Fibroblast of lung (primary cell): ENCODE data around the gene CDK6.

Source experiments
- CTCF ChIP-seq, 2 donors: IDR thresholded peaks in 1 of 2; conservative IDR thresholded peaks in 1 of 2; 1 replicate in 1 of 2; 2 replicates in 1 of 2; pipeline ENCODE4 v1.5.1; 2011 to 2012; ENCODE audit warnings: low read length in 2 of 2, control low read depth in 1 of 2, inconsistent platforms in 1 of 2, low read depth in 1 of 2, mild to moderate bottlenecking in 1 of 2
- EZH2 ChIP-seq: IDR thresholded peaks from 2 replicates; pipeline ENCODE4 v1.5.1; 2012; ENCODE audit warnings: low read length, control low read depth, mild to moderate bottlenecking; ENCODE audit errors: missing control alignments

GRCh38 chr7:92674379-92674778 lies 162.0 kb downstream of the CDK6 start:
- no peak for TF ChIP-seq CTCF (conservative IDR thresholded peaks at IDR 0.05 in 1 of 2, IDR thresholded peaks at IDR 0.05 in 1 of 2; ENCODE audit: low read depth in 1 of 2, low read length in 2 of 2)
- no peak for TF ChIP-seq EZH2
